PC-3 (cell line): ENCODE data around the gene ZBTB7C. TPM values are rescaled to one million over a fixed set of nuclear protein-coding genes. Genes with fewer than 3 reads are reported as not detected.

Experiments used
- ATAC-seq: fragments of 200-7000 bp; cut with Tn5 transposase; 2 replicates; pipeline ENCODE4 v1.9.1; 2020; ENCODE audit warnings: mild to moderate bottlenecking, moderate library complexity
- BruUV-seq: library from RNA; stranded (reverse); fragments of 400-500 nt; replicated peaks from 2 replicates; lab custom pipeline; 2021; lab: Mats Ljungman, UMichigan
- CTCF ChIA-PET: fragments of 300-600 bp; sonication (Branson Sonifier 250); formaldehyde crosslinking; loops from one replicate; lab custom pipeline; 2022; ENCODE audit warnings: antibody characterized with exemption; lab: Charles Lee
- POLR2A ChIA-PET: fragments of 300-600 bp; sonication (Branson Sonifier 250); formaldehyde crosslinking; loops from one replicate; lab custom pipeline; 2022; ENCODE audit warnings: antibody characterized with exemption; ENCODE audit not compliant: unreplicated experiment; lab: Charles Lee
- DNase-seq: peaks from one replicate; pipeline ENCODE4 v3.0.0-alpha.2; 2015
- H2AFZ ChIP-seq: fragments of 300-600 bp; sonication (generic); 2 replicates; pipeline ENCODE4 v1.6.0; 2016; ENCODE audit warnings: antibody characterized with exemption, low read length
- H3F3A ChIP-seq: fragments of 300-600 bp; sonication (generic); one replicate; pipeline ENCODE4 v1.6.0; 2017; ENCODE audit warnings: antibody characterized with exemption, low read length, control low read depth, mild to moderate bottlenecking; ENCODE audit not compliant: unreplicated experiment
- H3K27ac ChIP-seq: fragments of 300-600 bp; sonication (generic); 2 replicates; pipeline ENCODE4 v1.5.1; 2016; ENCODE audit warnings: mild to moderate bottlenecking, low read length
- H3K27me3 ChIP-seq: fragments of 300-600 bp; sonication (generic); 2 replicates; pipeline ENCODE4 v1.6.1; 2016; ENCODE audit warnings: low read length, mixed read lengths
- H3K36me3 ChIP-seq: fragments of 300-600 bp; sonication (generic); 2 replicates; pipeline ENCODE4 v1.6.1; 2016; ENCODE audit warnings: low read depth, mixed run types, low read length, mixed read lengths
- H3K4me1 ChIP-seq: fragments of 300-600 bp; sonication (generic); 2 replicates; pipeline ENCODE4 v1.5.1; 2016; ENCODE audit warnings: low read length; ENCODE audit not compliant: insufficient read depth
- H3K4me2 ChIP-seq: fragments of 300-600 bp; sonication (generic); 2 replicates; pipeline ENCODE4 v1.6.0; 2016; ENCODE audit warnings: low read length
- H3K4me3 ChIP-seq: fragments of 300-600 bp; sonication (generic); 2 replicates; pipeline ENCODE4 v1.5.1; 2016; ENCODE audit warnings: mild to moderate bottlenecking, low read length, mixed read lengths
- H3K79me2 ChIP-seq: fragments of 300-600 bp; sonication (generic); 2 replicates; pipeline ENCODE4 v1.6.1; 2017; ENCODE audit warnings: low read length, mixed read lengths
- H3K9ac ChIP-seq: fragments of 300-600 bp; sonication (generic); 2 replicates; pipeline ENCODE4 v1.6.0; 2016; ENCODE audit warnings: mild to moderate bottlenecking, low read length
- H3K9me2 ChIP-seq: fragments of 300-600 bp; sonication (generic); replicated peaks from 2 replicates; pipeline ENCODE4 v1.6.1; 2016; ENCODE audit warnings: mixed run types, low read length, mixed read lengths
- H3K9me3 ChIP-seq: fragments of 300-600 bp; sonication (generic); 2 replicates; pipeline ENCODE4 v1.6.1; 2016; ENCODE audit warnings: low read length, mixed read lengths
- H4K20me1 ChIP-seq: fragments of 300-600 bp; sonication (generic); 2 replicates; pipeline ENCODE4 v1.6.1; 2016; ENCODE audit warnings: low read length, mixed read lengths
- CTCF ChIP-seq: fragments of 300-600 bp; sonication (generic); conservative IDR thresholded peaks from 2 replicates; pipeline ENCODE4 v1.5.1; 2017; ENCODE audit warnings: antibody characterized with exemption, low read depth, mild to moderate bottlenecking, low read length
- EZH2 ChIP-seq: fragments of 300-600 bp; sonication (generic); IDR thresholded peaks from one replicate; pipeline ENCODE4 v1.6.1; 2017; ENCODE audit warnings: antibody characterized with exemption, mild to moderate bottlenecking, low read length; ENCODE audit not compliant: unreplicated experiment
- EZH2phosphoT487 ChIP-seq: fragments of 300-600 bp; sonication (generic); IDR thresholded peaks from 2 replicates; pipeline ENCODE4 v1.6.1; 2018; ENCODE audit warnings: mild to moderate bottlenecking, antibody characterized with exemption, low read length, borderline replicate concordance
- intact Hi-C: fragments of 100-400 bp; cut with micrococcal nuclease; formaldehyde crosslinking; loops from 2 replicates; pipeline ENCODE4 v1.9.0; 2023
- total RNA-seq: library from RNA; depleted of rRNA; stranded (reverse); fragments of >200 nt; gene quantifications from 2 replicates; pipeline ENCODE4 v1.2.3, GENCODE V29; 2014

ZBTB7C gene
- total RNA-seq, 1 experiment from 2014 or later, result 1.3 TPM

GRCh38 chr18:48022531-48023329 is 386.5 kb downstream of the ZBTB7C start:
- Histone ChIP-seq H4K20me1 (no peaks in the 10 kb centered on the region), H3K4me3 (no peak overlapping the region), H3K9me2 (no peaks in the 10 kb centered on the region), H3K79me2 (no peaks in the 10 kb centered on the region), H3K27ac (peak overlapping the region; percentile 73), H3K4me1 (peaks cover 10% of the 10 kb centered on the region), H3K9me3 (no peaks in the 10 kb centered on the region), H3F3A (no peaks in the 10 kb centered on the region), H3K4me2 (peak overlapping the region; percentile 63), H2AFZ (peak overlapping the region; percentile 38; the same call in 1 of the 2 replicates), H3K9ac (0 out of 2 replicates have a peak overlapping the region, but pooled peaks have one; percentile 20), H3K27me3 (no peaks in the 10 kb centered on the region), H3K36me3 (no peaks in the 10 kb centered on the region)
- no TSS peak for BruUV-seq
- DNase-seq, result peak; percentile 73
- ChIA-PET POLR2A (no interaction called here), CTCF (no interaction called here)
- peak; percentile 76 for ATAC-seq
- intact Hi-C loops, result loop anchor here (1.0 kb wide), 3 partner anchors 91 to 250 kb away; no protein-coding TSS in a partner anchor
- TF ChIP-seq CTCF, result peak; percentile 61
- TF ChIP-seq EZH2, result no peak

- no peaks in the 10 kb centered on the region for H3F3A ChIP-seq
- no peaks in the 10 kb centered on the region for H3K9me2 ChIP-seq
- H3K79me2 ChIP-seq, result no peaks in the 10 kb centered on the region
- H4K20me1 ChIP-seq, result no peaks in the 10 kb centered on the region
- H2AFZ ChIP-seq, result no peak overlapping the region
- H3K36me3 ChIP-seq, result no peaks in the 10 kb centered on the region
- ChIA-PET CTCF (no interaction called here), POLR2A (no interaction called here)
- TF ChIP-seq EZH2phosphoT487, result no peak
- TF ChIP-seq EZH2, result no peak
- no peak for TF ChIP-seq CTCF
- H3K27ac ChIP-seq, result no peak overlapping the region
- no peak overlapping the region for H3K9ac ChIP-seq
- peaks cover 10% of the 10 kb centered on the region for H3K4me1 ChIP-seq
- intact Hi-C loops, result loop anchor here (1.0 kb wide), 3 partner anchors 91 to 250 kb away; no protein-coding TSS in a partner anchor
- H3K9me3 ChIP-seq, result no peaks in the 10 kb centered on the region
- no peak overlapping the region for H3K4me2 ChIP-seq
- DNase-seq (no peak), ATAC-seq (no peak)
- H3K4me3 ChIP-seq, result no peak overlapping the region
- no peaks in the 10 kb centered on the region for H3K27me3 ChIP-seq
- BruUV-seq, result no TSS peak
These were observed 387.2 kb downstream of the ZBTB7C start for GRCh38 chr18:48022021-48022420.
